HepG2 (cell line): ENCODE results near the gene GZF1. TPM values are rescaled to one million over a fixed set of nuclear protein-coding genes. Genes with fewer than 3 reads are reported as not detected.

Source experiments
- AKAP8 ChIP-seq: sonication (generic); formaldehyde crosslinking; IDR thresholded peaks from 2 replicates; pipeline ENCODE4 v1.5.1; 2020; ENCODE audit warnings: mild to moderate bottlenecking, missing genetic modification reagents
- ATF4 ChIP-seq, 2 experiments: fragments of 450-650 bp in 1 of 2; sonication (generic) in 1 of 2; formaldehyde crosslinking; IDR thresholded peaks; 2 replicates each; pipeline versions ENCODE4 v1.5.0 to v1.8.0; 2020 to 2022; ENCODE audit warnings: mild to moderate bottlenecking in 1 of 2, missing genetic modification reagents in 1 of 2
- ERF ChIP-seq: IDR thresholded peaks from 2 replicates; pipeline ENCODE4 v1.6.1; 2018; ENCODE audit warnings: missing biosample characterization, missing genetic modification reagents
- HIVEP1 ChIP-seq: sonication (generic); formaldehyde crosslinking; IDR thresholded peaks from 2 replicates; pipeline ENCODE4 v1.4.0; 2020; ENCODE audit warnings: mild to moderate bottlenecking, missing genetic modification reagents
- RELA ChIP-seq: sonication (generic); formaldehyde crosslinking; IDR thresholded peaks from 2 replicates; pipeline ENCODE4 v1.4.0; 2020; ENCODE audit warnings: missing genetic modification reagents
- SIN3B ChIP-seq: fragments of 150-350 bp; IDR thresholded peaks from 2 replicates; pipeline ENCODE4 v1.6.1; 2014; ENCODE audit warnings: low read length
- SMAD3 ChIP-seq: sonication (generic); formaldehyde crosslinking; IDR thresholded peaks from 2 replicates; pipeline ENCODE4 v1.4.0; 2020; ENCODE audit warnings: missing genetic modification reagents
- SNAI1 ChIP-seq: sonication (generic); formaldehyde crosslinking; IDR thresholded peaks from 2 replicates; pipeline ENCODE4 v1.5.0; 2020; ENCODE audit warnings: mild to moderate bottlenecking, missing genetic modification reagents, borderline replicate concordance
- TEAD3 ChIP-seq: optimal IDR thresholded peaks from 2 replicates; pipeline ENCODE3; 2016; ENCODE audit warnings: borderline replicate concordance
- THAP8 ChIP-seq: sonication (generic); formaldehyde crosslinking; IDR thresholded peaks from 2 replicates; pipeline ENCODE4 v1.5.1; 2020; ENCODE audit warnings: missing genetic modification reagents, mild to moderate bottlenecking, borderline replicate concordance
- XRCC5 ChIP-seq: fragments of 200-400 bp; formaldehyde crosslinking; optimal IDR thresholded peaks from 2 replicates; pipeline ENCODE3; 2017; ENCODE audit warnings: mild to moderate bottlenecking, low read length
- ZBTB25 ChIP-seq: IDR thresholded peaks from 2 replicates; pipeline ENCODE4 v1.6.1; 2018; ENCODE audit warnings: missing genetic modification reagents
- ZIK1 ChIP-seq: sonication (generic); formaldehyde crosslinking; IDR thresholded peaks from 2 replicates; pipeline ENCODE4 v1.5.0; 2020; ENCODE audit warnings: mild to moderate bottlenecking, low read depth, missing genetic modification reagents, borderline replicate concordance
- ZNF225 ChIP-seq: sonication (generic); formaldehyde crosslinking; IDR thresholded peaks from 2 replicates; pipeline ENCODE4 v1.4.0; 2020; ENCODE audit warnings: mild to moderate bottlenecking, missing genetic modification reagents
- ZNF563 ChIP-seq: sonication (generic); formaldehyde crosslinking; IDR thresholded peaks from 2 replicates; pipeline ENCODE4 v1.8.0; 2022; ENCODE audit warnings: mild to moderate bottlenecking, moderate library complexity, missing genetic modification reagents
- ZNF574 ChIP-seq: sonication (generic); formaldehyde crosslinking; IDR thresholded peaks from 2 replicates; pipeline ENCODE4 v1.4.0; 2020; ENCODE audit warnings: missing genetic modification reagents
- ZNF781 ChIP-seq: sonication (generic); formaldehyde crosslinking; IDR thresholded peaks from 2 replicates; pipeline ENCODE4 v1.5.1; 2020; ENCODE audit warnings: borderline replicate concordance, mild to moderate bottlenecking, missing genetic modification reagents; ENCODE audit errors: not compliant biosample characterization
- ZSCAN29 ChIP-seq: sonication (generic); formaldehyde crosslinking; conservative IDR thresholded peaks from 2 replicates; pipeline ENCODE4 v1.4.0; 2020; ENCODE audit warnings: mild to moderate bottlenecking, missing genetic modification reagents
- polyA plus RNA-seq, 8 experiments: library from polyadenylated mRNA; depleted of rRNA in 3 of 8; stranded (reverse) in 7 of 8; unstranded in 1 of 8; fragments of >200 nt; fragmentation: Illumina TruSeq in 4 of 8; extraction: Trizol in 4 of 8; gene quantifications; 2 replicates each; pipeline versions ENCODE4 v1.2.1 to v1.2.3, GENCODE V29; 2011 to 2016; ENCODE audit warnings: low read depth in 4 of 8, missing spikeins in 1 of 8, mixed read lengths in 1 of 8; ENCODE audit not compliant: insufficient read depth in 1 of 8
- total RNA-seq, 5 experiments: library from RNA; depleted of rRNA; stranded (reverse); fragments of >200 nt; fragmentation: Illumina TruSeq; extraction: Trizol; gene quantifications; 2 replicates each; pipeline ENCODE4 v1.2.3, GENCODE V29; 2016; ENCODE audit warnings: low read depth in 1 of 5
- TF ChIP-seq, protein P1 (sequence below): IDR thresholded peaks from 2 replicates; pipeline ENCODE4 v1.6.1; 2012; ENCODE audit warnings: inconsistent platforms
- TF ChIP-seq, protein P2 (sequence below): sonication (generic); formaldehyde crosslinking; IDR thresholded peaks from 2 replicates; pipeline ENCODE4 v1.4.0; 2020; ENCODE audit warnings: mild to moderate bottlenecking, missing genetic modification reagents

GZF1 gene
- total and polyA plus RNA-seq, 2 of the 13 experiments (the other 11 are each of a cell fraction or from before 2014, with no cell fraction given), result 16.9 to 26.0 TPM

- no peak; the same call in 1 of the 2 replicates for TF ChIP-seq ZIK1
- TF ChIP-seq SIN3B, result peak; percentile 57; the same call in 1 of the 2 replicates
- TF ChIP-seq, protein P1, sequence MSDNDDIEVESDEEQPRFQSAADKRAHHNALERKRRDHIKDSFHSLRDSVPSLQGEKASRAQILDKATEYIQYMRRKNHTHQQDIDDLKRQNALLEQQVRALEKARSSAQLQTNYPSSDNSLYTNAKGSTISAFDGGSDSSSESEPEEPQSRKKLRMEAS, result peak; percentile 68; the same call in 1 of the 2 replicates
- TF ChIP-seq RELA (CRISPR knock-in tag), result peak; percentile 91
- TF ChIP-seq ZNF563 (CRISPR knock-in tag), result no peak; the same call in none of the 2 replicates
- no peak for TF ChIP-seq SNAI1 (CRISPR knock-in tag)
- peak; percentile 96 for TF ChIP-seq XRCC5
- no peak for TF ChIP-seq ZSCAN29
- peak; percentile 96 for TF ChIP-seq THAP8
- peak; percentile 37; the same call in 1 of the 2 replicates for TF ChIP-seq ZNF225 (CRISPR knock-in tag)
- peak; percentile 86 for TF ChIP-seq AKAP8 (CRISPR knock-in tag)
- TF ChIP-seq HIVEP1, result peak; percentile 86; the same call in 1 of the 2 replicates
- TF ChIP-seq ZNF574 (CRISPR knock-in tag), result peak; percentile 88
- peak in 1 of 2 experiments; percentile 77; a peak in 1 of 4 replicates for TF ChIP-seq ATF4 (CRISPR knock-in tag; IDR thresholded peaks at IDR 0.05)
- TF ChIP-seq, protein P2, sequence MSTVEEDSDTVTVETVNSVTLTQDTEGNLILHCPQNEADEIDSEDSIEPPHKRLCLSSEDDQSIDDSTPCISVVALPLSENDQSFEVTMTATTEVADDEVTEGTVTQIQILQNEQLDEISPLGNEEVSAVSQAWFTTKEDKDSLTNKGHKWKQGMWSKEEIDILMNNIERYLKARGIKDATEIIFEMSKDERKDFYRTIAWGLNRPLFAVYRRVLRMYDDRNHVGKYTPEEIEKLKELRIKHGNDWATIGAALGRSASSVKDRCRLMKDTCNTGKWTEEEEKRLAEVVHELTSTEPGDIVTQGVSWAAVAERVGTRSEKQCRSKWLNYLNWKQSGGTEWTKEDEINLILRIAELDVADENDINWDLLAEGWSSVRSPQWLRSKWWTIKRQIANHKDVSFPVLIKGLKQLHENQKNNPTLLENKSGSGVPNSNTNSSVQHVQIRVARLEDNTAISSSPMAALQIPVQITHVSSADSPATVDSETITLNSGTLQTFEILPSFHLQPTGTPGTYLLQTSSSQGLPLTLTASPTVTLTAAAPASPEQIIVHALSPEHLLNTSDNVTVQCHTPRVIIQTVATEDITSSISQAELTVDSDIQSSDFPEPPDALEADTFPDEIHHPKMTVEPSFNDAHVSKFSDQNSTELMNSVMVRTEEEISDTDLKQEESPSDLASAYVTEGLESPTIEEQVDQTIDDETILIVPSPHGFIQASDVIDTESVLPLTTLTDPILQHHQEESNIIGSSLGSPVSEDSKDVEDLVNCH (CRISPR knock-in tag), result no peak
- peak; percentile 73 for TF ChIP-seq TEAD3 (CRISPR knock-in tag)
- peak; percentile 70 for TF ChIP-seq ZNF781 (CRISPR knock-in tag)
- peak; percentile 61 for TF ChIP-seq SMAD3 (CRISPR knock-in tag)
- peak; percentile 46; the same call in 1 of the 2 replicates for TF ChIP-seq ZBTB25 (CRISPR knock-in tag)
- TF ChIP-seq ERF (CRISPR knock-in tag), result peak; percentile 92
These were observed 59.3 kb downstream of the GZF1 start, which contains the start of gene NAPB (continued) for GRCh38 chr20:23420943-23421931.
